22Rv1 (cell line): ENCODE results near the gene P2RX3.

Experiments used
- CTCF ChIP-seq: fragments of 450-650 bp; IDR thresholded peaks from 2 replicates; pipeline ENCODE4 v1.5.1; 2017; ENCODE audit warnings: mild to moderate bottlenecking
- ZFX ChIP-seq: fragments of 450-650 bp; IDR thresholded peaks from 2 replicates; pipeline ENCODE4 v1.6.1; 2017; ENCODE audit warnings: antibody characterized with exemption, borderline replicate concordance

GRCh38 chr11:57395905-57396623 lies 57.9 kb downstream of the P2RX3 start:
- no peak for TF ChIP-seq CTCF
- TF ChIP-seq ZFX, result no peak
